ENCODE results near the gene LDLRAD3. TPM values are rescaled to one million over a fixed set of nuclear protein-coding genes. Genes with fewer than 3 reads are reported as not detected.

LDLRAD3 gene
- polyA plus RNA-seq, 3 donors, result 7.3 to 14.1 (median 10.4) TPM

DNA sequence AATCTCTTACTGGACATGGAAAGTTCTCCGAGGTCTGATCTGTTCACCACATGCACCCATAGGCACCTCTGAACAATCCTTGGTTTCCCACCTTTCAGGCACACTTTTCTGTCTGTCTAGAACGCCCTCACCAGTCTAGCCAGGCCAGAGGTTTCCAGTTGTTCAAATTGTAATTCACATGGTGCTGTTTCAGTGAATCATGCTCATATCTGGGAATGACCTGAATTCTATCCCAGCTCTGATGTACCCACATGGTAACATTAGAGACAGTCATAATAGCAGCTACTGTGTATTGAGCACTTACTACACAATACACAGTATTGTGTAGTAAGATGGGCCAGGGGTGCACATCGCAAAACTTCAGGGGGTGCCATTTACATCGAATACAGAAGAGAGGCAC, 207.1 kb downstream of the LDLRAD3 start:
- Histone ChIP-seq H3K79me2 (ENCODE audit: insufficient read depth, low read length) (no peaks in the 10 kb centered on the region), H3K9ac (ENCODE audit: insufficient read depth, low read length, poor library complexity, severe bottlenecking) (no peak overlapping the region), H2AFZ (ENCODE audit: insufficient read depth, low read depth, low read length, poor library complexity, severe bottlenecking) (no peak overlapping the region), H3K36me3 (replicated peaks in 1 of 2; ENCODE audit: control insufficient read depth in 1 of 2, insufficient read depth in 2 of 2, low read length in 2 of 2) (no peaks in the 10 kb centered on the region), H4K20me1 (ENCODE audit: insufficient read depth, low read length) (no peaks in the 10 kb centered on the region), H3K4me3 (replicated peaks in 1 of 3; ENCODE audit: low read depth in 2 of 3, low read length in 3 of 3) (no peak overlapping the region), H3K27ac (ENCODE audit: low read depth in 1 of 2, low read length in 2 of 2) (no peak overlapping the region), H3K9me3 (replicated peaks in 1 of 2; ENCODE audit: control insufficient read depth in 1 of 2, insufficient read depth in 1 of 2, low read length in 2 of 2) (no peaks in the 10 kb centered on the region), H3K4me2 (replicated peaks; ENCODE audit: extremely low read depth, low read length, poor library complexity, severe bottlenecking) (no peak overlapping the region), H3K27me3 (ENCODE audit: control insufficient read depth in 2 of 2, insufficient read depth in 2 of 2, low read length in 2 of 2) (no peaks in the 10 kb centered on the region), H3K4me1 (ENCODE audit: control insufficient read depth in 1 of 2, insufficient read depth in 2 of 2, low read length in 2 of 2) (peaks cover 13 to 14% of the 10 kb centered on the region in 2 donors)
- Mint-ChIP-seq H3K9me3 (peaks cover 0 to 3% (median 0%) of the 10 kb centered on the region in 7 donors), H3K4me3 (no peak overlapping the region), H3K36me3 (peaks cover 8 to 24% of the 10 kb centered on the region in 2 donors), H3K4me1 (peaks cover 26% of the 10 kb centered on the region), H3K27me3 (ENCODE audit: low read depth in 3 of 3) (peaks cover 0 to 3% (median 2%) of the 10 kb centered on the region in 3 donors), H3K27ac (peak overlapping the region in 6 of 7 donors; percentile 9 to 92 (median 78))
- 100% methylated on average over 2 of the region's 4 CpGs for WGBS (ENCODE audit: insufficient coverage)
- no peak for TF ChIP-seq CTCF (IDR thresholded peaks at IDR 0.05)
- DNase-seq, result no peak
- intact Hi-C loops (cut with micrococcal nuclease), result loop anchor here in 1 of 2 donors (10.0 kb wide), 1 partner anchor 216 kb away; no protein-coding TSS in a partner anchor

DNA sequence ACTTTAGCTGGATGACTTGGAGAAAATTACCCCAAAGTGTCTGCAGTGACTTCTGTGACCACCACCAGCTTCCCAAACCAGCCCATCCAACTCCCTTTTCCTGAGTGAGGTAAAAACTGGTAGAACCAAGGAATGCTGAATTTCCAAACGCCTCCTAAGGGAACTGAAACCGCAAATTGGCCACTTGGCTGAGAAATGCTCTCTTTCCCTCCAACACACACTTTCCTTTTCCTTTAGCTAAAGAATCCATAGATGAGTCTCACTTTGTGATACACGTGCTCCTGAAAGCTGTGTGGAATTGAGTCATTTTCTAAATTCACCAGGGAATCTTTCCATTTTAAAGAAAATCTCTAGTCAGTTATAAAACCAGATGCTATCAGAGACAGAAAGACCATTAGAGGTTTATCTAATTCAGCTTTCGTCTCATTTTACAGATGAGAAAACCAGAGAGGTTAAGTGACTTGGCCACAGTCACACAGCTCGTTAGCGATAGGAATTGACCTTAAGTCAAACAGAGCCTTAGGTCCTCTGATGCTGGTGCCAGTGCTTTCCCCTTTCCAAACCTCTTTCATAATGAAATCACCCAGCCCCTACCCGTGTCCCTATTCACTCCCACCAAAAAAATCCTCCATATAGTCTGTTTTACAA, 208.2 kb downstream of the LDLRAD3 start:
- H4K20me1 ChIP-seq (ENCODE audit: insufficient read depth, low read length), result no peaks in the 10 kb centered on the region
- intact Hi-C loops (cut with micrococcal nuclease), result loop anchor here in 1 of 2 donors (10.0 kb wide), 1 partner anchor 217 kb away; no protein-coding TSS in a partner anchor
- no peak overlapping the region for H3K4me2 ChIP-seq (replicated peaks; ENCODE audit: extremely low read depth, low read length, poor library complexity, severe bottlenecking)
- peaks cover 8 to 24% of the 10 kb centered on the region in 2 donors for H3K36me3 Mint-ChIP-seq
- peak overlapping the region in 5 of 7 donors; percentile 12 to 82 (median 57) for H3K27ac Mint-ChIP-seq
- H3K9me3 ChIP-seq (replicated peaks in 1 of 2; ENCODE audit: control insufficient read depth in 1 of 2, insufficient read depth in 1 of 2, low read length in 2 of 2), result no peaks in the 10 kb centered on the region
- peaks cover 26% of the 10 kb centered on the region for H3K4me1 Mint-ChIP-seq
- H2AFZ ChIP-seq (ENCODE audit: insufficient read depth, low read depth, low read length, poor library complexity, severe bottlenecking), result no peak overlapping the region
- no peak for DNase-seq
- no peak overlapping the region for H3K27ac ChIP-seq (ENCODE audit: low read depth in 1 of 2, low read length in 2 of 2)
- no peak overlapping the region for H3K4me3 ChIP-seq (replicated peaks in 1 of 3; ENCODE audit: low read depth in 2 of 3, low read length in 3 of 3)
- H3K4me1 ChIP-seq (ENCODE audit: control insufficient read depth in 1 of 2, insufficient read depth in 2 of 2, low read length in 2 of 2), result peaks cover 13 to 14% of the 10 kb centered on the region in 2 donors
- TF ChIP-seq CTCF (IDR thresholded peaks at IDR 0.05), result no peak
- 94% methylated on average over 4 of the region's 7 CpGs for WGBS (ENCODE audit: insufficient coverage)
- H3K9me3 Mint-ChIP-seq, result peaks cover 0 to 3% (median 0%) of the 10 kb centered on the region in 7 donors
- H3K9ac ChIP-seq (ENCODE audit: insufficient read depth, low read length, poor library complexity, severe bottlenecking), result no peak overlapping the region
- H3K36me3 ChIP-seq (replicated peaks in 1 of 2; ENCODE audit: control insufficient read depth in 1 of 2, insufficient read depth in 2 of 2, low read length in 2 of 2), result no peaks in the 10 kb centered on the region
- no peaks in the 10 kb centered on the region for H3K79me2 ChIP-seq (ENCODE audit: insufficient read depth, low read length)
- no peak overlapping the region for H3K4me3 Mint-ChIP-seq
- H3K27me3 Mint-ChIP-seq (ENCODE audit: low read depth in 3 of 3), result peaks cover 0 to 3% (median 2%) of the 10 kb centered on the region in 3 donors
- no peaks in the 10 kb centered on the region for H3K27me3 ChIP-seq (ENCODE audit: control insufficient read depth in 2 of 2, insufficient read depth in 2 of 2, low read length in 2 of 2)
